GM19452 (cell line): ENCODE results near the gene COMMD9.

Source experiments
- ATAC-seq: cut with Tn5 transposase; IDR thresholded peaks from one replicate; pipeline ENCODE4 v1.9.1; 2021; ENCODE audit not compliant: unreplicated experiment

Gene COMMD9

GRCh38 chr11:36296884-36297543 is 7.8 kb upstream of the COMMD9 start:
- ATAC-seq = no peak

GRCh38 chr11:36295926-36296325 is 6.7 kb upstream of the COMMD9 start, which contains the start of gene PRR5L:
TSS of gene PRR5L (plus strand) at chr11:36296288. CDS start at chr11:36401122, 104,834 bp downstream.
- no peak for ATAC-seq

- ATAC-seq = peak; percentile 35
Observed at GRCh38 chr11:36292311-36292722, 3.1 kb upstream of the COMMD9 start.

GRCh38 chr11:36288442-36289225 is 590 bp downstream of the COMMD9 start:
- no peak for ATAC-seq

GRCh38 chr11:36282926-36283325 is 6.3 kb downstream of the COMMD9 start:
- no peak for ATAC-seq

GRCh38 chr11:36281850-36282249 is 7.4 kb downstream of the COMMD9 start:
- no peak for ATAC-seq

- ATAC-seq = no peak
Observed at GRCh38 chr11:36280531-36280930, 8.7 kb downstream of the COMMD9 start.

- ATAC-seq = no peak
Observed at GRCh38 chr11:36278531-36279282, 10.5 kb downstream of the COMMD9 start.

- no peak for ATAC-seq
Observed at GRCh38 chr11:36274414-36274813, 14.8 kb downstream of the COMMD9 start.

- ATAC-seq = no peak
Observed at GRCh38 chr11:36273110-36273509, 16.1 kb downstream of the COMMD9 start.

GRCh38 chr11:36271794-36272407 is 17.3 kb downstream of the COMMD9 start:
- no peak for ATAC-seq

GRCh38 chr11:36270701-36271100 is 18.5 kb downstream of the COMMD9 start:
- ATAC-seq = no peak

GRCh38 chr11:36268337-36268985 is 20.8 kb downstream of the COMMD9 start:
- ATAC-seq = no peak

GRCh38 chr11:36266767-36267166 is 22.5 kb downstream of the COMMD9 start:
- ATAC-seq = no peak

GRCh38 chr11:36265793-36266628 is 23.2 kb downstream of the COMMD9 start:
- no peak for ATAC-seq

GRCh38 chr11:36264973-36265344 is 24.3 kb downstream of the COMMD9 start:
- ATAC-seq = no peak

- ATAC-seq = no peak
Observed at GRCh38 chr11:36264011-36264972, 24.9 kb downstream of the COMMD9 start.

GRCh38 chr11:36261094-36261493 is 28.1 kb downstream of the COMMD9 start:
- no peak for ATAC-seq
